AG04450 (cell line): ENCODE data around the gene SH3PXD2B. TPM values are rescaled to one million over a fixed set of nuclear protein-coding genes. Genes with fewer than 3 reads are reported as not detected.

Experiments used
- CTCF ChIA-PET: fragments of 300-600, 350-600 bp; formaldehyde crosslinking; extraction: SDS; loops from one replicate; lab custom pipeline; 2022; ENCODE audit warnings: antibody characterized with exemption, inconsistent platforms; lab: Charles Lee
- POLR2A ChIA-PET: fragments of 350-600 bp; formaldehyde crosslinking; extraction: SDS; loops from one replicate; lab custom pipeline; 2021; ENCODE audit warnings: antibody characterized with exemption, inconsistent platforms; lab: Yijun Ruan, JAX
- DNase-seq: peaks from one replicate; pipeline ENCODE4 v3.0.0-alpha.2; 2011; ENCODE audit warnings: low read depth, low spot score
- H3K27ac ChIP-seq: one replicate; pipeline ENCODE4 v1.5.1; 2012; ENCODE audit warnings: low read depth, low read length, control low read depth
- H3K27me3 ChIP-seq: one replicate; pipeline ENCODE4 v1.6.0; 2012; ENCODE audit warnings: low read length; ENCODE audit not compliant: control insufficient read depth, insufficient read depth
- H3K4me3 ChIP-seq: 2 replicates; pipeline ENCODE4 v1.5.1; 2011; ENCODE audit warnings: mild to moderate bottlenecking, low read depth, low read length, control low read depth
- H3K9me3 ChIP-seq: 2 replicates; pipeline ENCODE4 v1.5.1; 2012; ENCODE audit warnings: low read length; ENCODE audit not compliant: control insufficient read depth, insufficient read depth
- polyA plus RNA-seq: library from polyadenylated mRNA; depleted of rRNA; stranded (reverse); fragments of >200 nt; gene quantifications from 2 replicates; pipeline ENCODE4 v1.2.3, GENCODE V29; 2011
- TF ChIP-seq, protein P1 (sequence below): IDR thresholded peaks from 2 replicates; pipeline ENCODE4 v1.5.1; 2011; ENCODE audit warnings: low read depth, low read length, control low read depth, inconsistent platforms

SH3PXD2B gene
- polyA plus RNA-seq, 1 experiment, result 39.1 TPM

DNA sequence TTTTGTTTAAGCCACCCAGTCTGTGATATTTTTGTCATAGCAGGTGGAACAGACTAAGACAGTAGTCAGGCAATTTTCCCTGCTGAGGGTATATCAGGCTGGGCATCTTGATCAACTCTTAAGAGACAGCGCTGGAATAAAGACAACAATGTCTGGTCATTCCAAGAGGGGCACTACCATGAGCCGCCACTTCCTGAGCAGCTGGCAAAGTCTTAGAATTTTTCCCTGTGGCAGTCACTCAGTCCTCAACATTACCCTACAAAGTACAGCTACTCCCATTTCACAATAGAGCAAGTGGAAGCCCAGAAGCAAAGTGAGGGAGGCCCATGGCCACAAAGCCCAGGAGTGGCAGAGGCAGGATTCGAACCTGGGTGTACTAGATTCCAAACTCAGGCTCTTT lies 74.8 kb downstream of the SH3PXD2B start:
- Histone ChIP-seq H3K4me3 (no peak overlapping the region), H3K9me3 (no peaks in the 10 kb centered on the region), H3K27ac (no peak overlapping the region), H3K27me3 (no peaks in the 10 kb centered on the region)
- TF ChIP-seq, protein P1, sequence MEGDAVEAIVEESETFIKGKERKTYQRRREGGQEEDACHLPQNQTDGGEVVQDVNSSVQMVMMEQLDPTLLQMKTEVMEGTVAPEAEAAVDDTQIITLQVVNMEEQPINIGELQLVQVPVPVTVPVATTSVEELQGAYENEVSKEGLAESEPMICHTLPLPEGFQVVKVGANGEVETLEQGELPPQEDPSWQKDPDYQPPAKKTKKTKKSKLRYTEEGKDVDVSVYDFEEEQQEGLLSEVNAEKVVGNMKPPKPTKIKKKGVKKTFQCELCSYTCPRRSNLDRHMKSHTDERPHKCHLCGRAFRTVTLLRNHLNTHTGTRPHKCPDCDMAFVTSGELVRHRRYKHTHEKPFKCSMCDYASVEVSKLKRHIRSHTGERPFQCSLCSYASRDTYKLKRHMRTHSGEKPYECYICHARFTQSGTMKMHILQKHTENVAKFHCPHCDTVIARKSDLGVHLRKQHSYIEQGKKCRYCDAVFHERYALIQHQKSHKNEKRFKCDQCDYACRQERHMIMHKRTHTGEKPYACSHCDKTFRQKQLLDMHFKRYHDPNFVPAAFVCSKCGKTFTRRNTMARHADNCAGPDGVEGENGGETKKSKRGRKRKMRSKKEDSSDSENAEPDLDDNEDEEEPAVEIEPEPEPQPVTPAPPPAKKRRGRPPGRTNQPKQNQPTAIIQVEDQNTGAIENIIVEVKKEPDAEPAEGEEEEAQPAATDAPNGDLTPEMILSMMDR, result no peak
- DNase-seq, result no peak
- ChIA-PET POLR2A (interaction anchor here (1.6 kb wide), 1 partner anchor 18 kb away, joined by 3 read pairs; no protein-coding TSS in a partner anchor), CTCF (interaction anchor here (0.5 to 1.0 kb wide), 5 partner anchors 63 to 329 kb away, joined by 3 to 8 read pairs (median 3); partner anchors contain the start of gene STK10)

DNA sequence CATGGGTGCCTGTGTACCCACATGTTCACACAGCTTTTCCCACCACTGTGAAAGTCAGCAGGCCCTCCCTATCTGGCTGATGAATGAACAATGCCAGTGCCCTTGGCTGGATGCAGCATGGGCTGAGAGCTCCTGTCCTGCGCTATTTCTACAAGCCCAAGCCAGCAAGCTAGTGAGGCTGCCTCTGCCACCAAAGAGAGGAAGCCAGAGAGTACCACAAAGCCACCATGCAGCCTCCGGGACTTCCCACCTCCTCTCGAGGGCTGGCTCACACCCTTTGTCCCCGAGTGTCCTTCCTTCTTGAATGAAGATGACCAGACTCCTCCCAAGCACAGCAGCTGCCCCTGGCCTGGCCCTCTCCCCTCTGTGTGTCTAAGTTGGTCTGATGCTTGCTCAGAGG lies 76.5 kb downstream of the SH3PXD2B start:
- Histone ChIP-seq H3K9me3 (no peaks in the 10 kb centered on the region; the same call in 1 of the 2 replicates), H3K27ac (no peak overlapping the region), H3K4me3 (no peak overlapping the region), H3K27me3 (no peaks in the 10 kb centered on the region)
- DNase-seq, result no peak
- TF ChIP-seq, protein P1, result no peak
- ChIA-PET CTCF (no interaction called here), POLR2A (no interaction called here)

DNA sequence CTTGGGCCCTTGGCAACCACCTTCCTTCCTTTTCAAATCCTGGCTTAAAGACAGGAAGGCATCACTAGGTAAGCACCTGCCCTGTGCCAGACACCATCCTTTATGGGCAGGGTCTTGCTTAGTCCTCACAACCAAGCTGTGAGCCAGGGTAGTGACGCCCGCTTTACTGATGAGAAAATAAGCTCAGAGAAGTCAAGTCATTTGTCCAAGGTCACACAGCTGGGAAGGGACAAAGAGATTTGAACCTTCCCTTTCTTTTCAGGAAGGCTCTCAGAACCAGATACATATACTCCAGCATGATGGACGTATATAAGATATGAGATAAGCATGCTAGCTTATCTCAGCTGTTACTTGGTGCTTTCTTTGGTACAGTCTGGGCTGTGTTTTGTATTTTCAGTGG lies 76.9 kb downstream of the SH3PXD2B start:
- CTCF ChIA-PET, result no interaction called here
- H3K27me3 ChIP-seq, result no peaks in the 10 kb centered on the region
- H3K9me3 ChIP-seq, result no peaks in the 10 kb centered on the region; the same call in 1 of the 2 replicates
- no peak for DNase-seq
- POLR2A ChIA-PET, result no interaction called here
- no peak overlapping the region for H3K4me3 ChIP-seq
- TF ChIP-seq, protein P1, result no peak
- H3K27ac ChIP-seq, result no peak overlapping the region

DNA sequence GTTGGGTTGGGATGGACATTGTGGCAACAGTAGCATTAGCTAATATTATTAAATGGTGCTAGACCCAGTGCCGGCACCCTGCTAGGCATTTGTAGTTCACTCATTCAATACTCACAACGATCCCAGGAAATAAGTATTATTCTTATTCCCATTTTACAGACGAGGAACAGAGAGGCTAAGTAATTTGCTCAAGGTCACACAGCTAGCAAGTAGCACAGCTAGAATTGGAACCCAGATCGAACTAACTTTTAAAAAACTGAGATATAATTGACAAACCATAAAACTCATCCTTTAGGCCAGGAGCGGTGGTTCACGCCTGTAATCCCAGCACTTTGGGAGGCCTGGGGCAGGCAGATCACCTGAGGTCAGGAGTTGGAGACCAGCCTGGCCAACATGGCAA lies 79.5 kb downstream of the SH3PXD2B start:
- no peak overlapping the region for H3K27ac ChIP-seq
- H3K4me3 ChIP-seq, result no peak overlapping the region
- no peaks in the 10 kb centered on the region for H3K27me3 ChIP-seq
- TF ChIP-seq, protein P1, result no peak
- no peak for DNase-seq
- POLR2A ChIA-PET, result no interaction called here
- H3K9me3 ChIP-seq, result peaks cover 5% of the 10 kb centered on the region
- CTCF ChIA-PET, result no interaction called here

DNA sequence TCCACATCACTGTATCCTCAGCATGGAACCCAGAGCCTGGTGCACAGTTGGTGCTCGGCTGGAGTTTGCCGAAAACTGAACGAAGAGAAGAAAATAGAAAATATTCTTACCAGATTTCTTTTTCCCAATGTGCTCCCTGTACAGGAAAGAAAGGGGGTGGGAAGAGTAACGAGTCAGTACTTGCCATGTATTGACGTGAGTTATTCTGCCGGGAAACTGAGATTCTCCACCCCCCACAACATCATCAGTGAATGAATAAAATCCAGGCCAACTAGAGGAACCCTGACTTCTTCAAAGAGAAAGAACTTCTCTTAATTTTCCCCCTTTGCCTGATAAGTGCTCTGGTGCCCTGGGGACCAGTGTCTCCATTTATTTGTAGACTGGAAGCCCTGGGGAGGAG lies 80.6 kb downstream of the SH3PXD2B start:
- POLR2A ChIA-PET, result no interaction called here
- TF ChIP-seq, protein P1, result no peak

More for the DNA sequence above, 80.6 kb downstream of the SH3PXD2B start:
- Histone ChIP-seq H3K9me3 (peaks cover 5% of the 10 kb centered on the region), H3K27ac (no peak overlapping the region), H3K4me3 (no peak overlapping the region), H3K27me3 (no peaks in the 10 kb centered on the region)
- DNase-seq, result no peak
- CTCF ChIA-PET, result no interaction called here
